ENCODE data around the gene ZNF581.

The ZNF581 gene

GRCh38 chr19:55654868-55655647, 11.6 kb downstream of the ZNF581 start, which contains the start of gene U2AF2:
Gene U2AF2, plus strand, starts transcription at chr19:55655035. Its CDS starts 70 bp downstream, at chr19:55655105.
- POLR2A ChIA-PET (ENCODE audit: low non-redundant PET), result interaction anchor here (0.9 kb wide), 2 partner anchors 12 to 18 kb away, joined by 3 read pairs; no protein-coding TSS in a partner anchor

GRCh38 chr19:55655648-55656040, 12.2 kb downstream of the ZNF581 start:
- CTCF ChIA-PET, result interaction anchor here (2.5 kb wide), 1 partner anchor 16 kb away, joined by 7 read pairs; no protein-coding TSS in a partner anchor
- H3K27ac ChIP-seq, result peak overlapping the region; percentile 98
- no peak for DNase-seq (ENCODE audit: low spot score)
- TF ChIP-seq CTCF (conservative IDR thresholded peaks at IDR 0.05; ENCODE audit: low read depth), result no peak
- POLR2A ChIA-PET (ENCODE audit: low non-redundant PET), result no interaction called here

More at GRCh38 chr19:55654868-55655647, 11.6 kb downstream of the ZNF581 start, which contains the start of gene U2AF2:
- H3K27ac ChIP-seq, result peak within 1 kb of the TSS; percentile 98
- CTCF ChIA-PET, result interaction anchor here (0.6 to 0.7 kb wide), 2 partner anchors 15 to 30 kb away, joined by 4 to 5 read pairs; no protein-coding TSS in a partner anchor
- no peak for TF ChIP-seq CTCF (conservative IDR thresholded peaks at IDR 0.05; ENCODE audit: low read depth)
- DNase-seq (ENCODE audit: low spot score), result peak; percentile 95

GRCh38 chr19:55656552-55656951, 13.1 kb downstream of the ZNF581 start:
- no peak for TF ChIP-seq CTCF (conservative IDR thresholded peaks at IDR 0.05; ENCODE audit: low read depth)
- POLR2A ChIA-PET (ENCODE audit: low non-redundant PET), result interaction anchor here (0.6 kb wide), 1 partner anchor 418 kb away, joined by 3 read pairs; no protein-coding TSS in a partner anchor
- CTCF ChIA-PET, result interaction anchor here (0.6 to 2.5 kb wide), 2 partner anchors 12 to 15 kb away, joined by 3 to 7 read pairs; no protein-coding TSS in a partner anchor
- H3K27ac ChIP-seq, result peak overlapping the region; percentile 48
- DNase-seq (ENCODE audit: low spot score), result no peak

- POLR2A ChIA-PET (ENCODE audit: low non-redundant PET), result interaction anchor here (0.6 kb wide), 1 partner anchor 419 kb away, joined by 3 read pairs; no protein-coding TSS in a partner anchor
- CTCF ChIA-PET, result interaction anchor here (0.6 to 2.5 kb wide), 2 partner anchors 11 to 14 kb away, joined by 3 to 7 read pairs; no protein-coding TSS in a partner anchor
- no peak for TF ChIP-seq CTCF (conservative IDR thresholded peaks at IDR 0.05; ENCODE audit: low read depth)
- no peak for DNase-seq (ENCODE audit: low spot score)
- H3K27ac ChIP-seq, result peak overlapping the region; percentile 48
Observed at GRCh38 chr19:55656988-55657747, 13.7 kb downstream of the ZNF581 start.

- no peak for TF ChIP-seq CTCF (conservative IDR thresholded peaks at IDR 0.05; ENCODE audit: low read depth)
- H3K27ac ChIP-seq, result peak overlapping the region; percentile 22
- DNase-seq (ENCODE audit: low spot score), result no peak
- POLR2A ChIA-PET (ENCODE audit: low non-redundant PET), result no interaction called here
- CTCF ChIA-PET, result no interaction called here
Observed at GRCh38 chr19:55658846-55659459, 15.5 kb downstream of the ZNF581 start.

GRCh38 chr19:55659822-55660221, 16.4 kb downstream of the ZNF581 start:
- H3K27ac ChIP-seq, result peak overlapping the region; percentile 22
- DNase-seq (ENCODE audit: low spot score), result no peak
- ChIA-PET CTCF (no interaction called here), POLR2A (ENCODE audit: low non-redundant PET) (no interaction called here)
- no peak for TF ChIP-seq CTCF (conservative IDR thresholded peaks at IDR 0.05; ENCODE audit: low read depth)
